ENCODE measurements around the gene EML2.
"Not testable (repeated sequence)": the region's sequence is repeated elsewhere in the genome, so short reads cannot be mapped to it uniquely, and the experiment has no call there.

The EML2 gene

GRCh38 chr19:45632468-45633196, 6.6 kb downstream of the EML2 start:
- H3K4me1 ChIP-seq (ENCODE audit: control insufficient read depth in 1 of 2, insufficient read depth in 1 of 2, low read depth in 1 of 2, low read length in 1 of 2): no peaks in the 10 kb centered on the region
- no peak overlapping the region for H3K4me3 ChIP-seq (ENCODE audit: low read depth in 1 of 2, low read length in 1 of 2)
- no peak for TF ChIP-seq CTCF (IDR thresholded peaks at IDR 0.05)
- no peaks in the 10 kb centered on the region for H3K27me3 ChIP-seq
- no peak overlapping the region for H3K27ac ChIP-seq
- peaks cover 35% of the 10 kb centered on the region for H3K36me3 ChIP-seq
- H3K9me3 ChIP-seq: no peaks in the 10 kb centered on the region

GRCh38 chr19:45630463-45630862, 8.7 kb downstream of the EML2 start:
- Histone ChIP-seq H3K36me3 (peaks cover 47% of the 10 kb centered on the region), H3K27ac (no peak overlapping the region), H3K27me3 (no peaks in the 10 kb centered on the region), H3K4me3 (ENCODE audit: low read depth in 1 of 2, low read length in 1 of 2) (no peak overlapping the region), H3K9me3 (no peaks in the 10 kb centered on the region), H3K4me1 (ENCODE audit: control insufficient read depth in 1 of 2, insufficient read depth in 1 of 2, low read depth in 1 of 2, low read length in 1 of 2) (no peaks in the 10 kb centered on the region)
- TF ChIP-seq CTCF (IDR thresholded peaks at IDR 0.05): no peak

- peaks cover 54% of the 10 kb centered on the region for H3K36me3 ChIP-seq
- H3K4me1 ChIP-seq (ENCODE audit: control insufficient read depth in 1 of 2, insufficient read depth in 1 of 2, low read depth in 1 of 2, low read length in 1 of 2): no peaks in the 10 kb centered on the region
- H3K27ac ChIP-seq: no peak overlapping the region
- no peaks in the 10 kb centered on the region for H3K27me3 ChIP-seq
- TF ChIP-seq CTCF (IDR thresholded peaks at IDR 0.05): no peak
- no peak overlapping the region for H3K4me3 ChIP-seq (ENCODE audit: low read depth in 1 of 2, low read length in 1 of 2)
- no peaks in the 10 kb centered on the region for H3K9me3 ChIP-seq
Measured at GRCh38 chr19:45629704-45630103, 9.5 kb downstream of the EML2 start.

- H3K9me3 ChIP-seq; H3K27me3 ChIP-seq; H3K4me1 ChIP-seq (ENCODE audit: control insufficient read depth in 1 of 2, insufficient read depth in 1 of 2, low read depth in 1 of 2, low read length in 1 of 2); H3K4me3 ChIP-seq (ENCODE audit: low read depth in 1 of 2, low read length in 1 of 2); H3K27ac ChIP-seq: not testable (repeated sequence)
- peaks cover 68% of the 10 kb centered on the region for H3K36me3 ChIP-seq
Measured at GRCh38 chr19:45628219-45628618, 11.0 kb downstream of the EML2 start.

GRCh38 chr19:45623984-45624383, 15.2 kb downstream of the EML2 start:
- Histone ChIP-seq H3K36me3 (peaks cover 88% of the 10 kb centered on the region), H3K4me3 (ENCODE audit: low read depth in 1 of 2, low read length in 1 of 2) (no peak overlapping the region), H3K27ac (no peak overlapping the region), H3K27me3 (no peaks in the 10 kb centered on the region), H3K9me3 (no peaks in the 10 kb centered on the region), H3K4me1 (ENCODE audit: control insufficient read depth in 1 of 2, insufficient read depth in 1 of 2, low read depth in 1 of 2, low read length in 1 of 2) (no peaks in the 10 kb centered on the region)
- TF ChIP-seq CTCF (IDR thresholded peaks at IDR 0.05): no peak

GRCh38 chr19:45621976-45622503, 17.2 kb downstream of the EML2 start:
- Histone ChIP-seq H3K27me3 (no peaks in the 10 kb centered on the region), H3K36me3 (peaks cover 89% of the 10 kb centered on the region), H3K9me3 (no peaks in the 10 kb centered on the region), H3K27ac (no peak overlapping the region), H3K4me3 (ENCODE audit: low read depth in 1 of 2, low read length in 1 of 2) (no peak overlapping the region), H3K4me1 (ENCODE audit: control insufficient read depth in 1 of 2, insufficient read depth in 1 of 2, low read depth in 1 of 2, low read length in 1 of 2) (no peaks in the 10 kb centered on the region)
- TF ChIP-seq CTCF (IDR thresholded peaks at IDR 0.05): no peak
